GM19240 (cell line): ENCODE data around the gene SIMC1.

Experiments
- DNase-seq: peaks from one replicate; pipeline ENCODE4 v3.0.0; 2011; ENCODE audit warnings: low spot score; ENCODE audit not compliant: insufficient read length

The SIMC1 gene

DNA sequence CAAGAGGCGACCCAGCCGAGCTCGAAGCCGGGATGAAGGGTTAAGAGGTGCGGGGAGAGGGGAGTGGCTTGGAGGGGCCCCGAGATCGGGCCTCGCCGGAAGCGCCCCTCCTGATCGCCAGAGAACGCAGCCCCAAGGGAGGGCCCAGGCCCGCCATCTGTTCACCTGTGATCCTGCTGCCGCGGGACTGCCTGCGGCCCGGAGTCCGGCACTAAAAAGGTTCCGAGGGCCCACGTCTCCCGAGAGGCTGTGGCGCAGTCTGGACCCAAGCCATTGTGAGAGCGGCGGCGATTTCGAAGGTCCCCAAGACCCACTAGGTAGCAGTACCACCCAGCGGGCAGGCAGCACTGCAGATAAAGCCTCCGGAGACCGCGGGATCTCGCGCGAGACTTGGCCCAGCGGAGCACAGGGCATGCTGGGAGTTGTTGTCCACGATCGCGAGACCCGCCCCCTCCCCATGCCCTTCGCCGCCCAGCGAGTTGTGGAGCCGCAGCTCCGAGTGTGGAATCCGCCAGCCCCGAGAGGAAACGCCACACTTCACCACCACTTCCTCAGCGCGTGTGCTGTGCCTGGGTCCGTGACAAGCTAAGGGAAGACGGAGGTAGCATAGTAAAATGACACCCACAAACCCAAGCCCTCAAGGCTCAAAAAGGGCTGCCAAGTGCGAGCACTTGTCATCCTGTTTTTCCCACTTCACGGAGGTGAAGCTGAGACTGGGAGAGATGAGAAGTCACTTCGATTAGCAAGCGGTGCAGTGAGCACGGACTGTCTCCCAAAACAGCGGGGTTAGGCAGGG, 123.4 kb downstream of the SIMC1 start, which contains the start of gene KIAA1191:
Gene KIAA1191, minus strand, starts transcription at position 328 of the 796 bp plus-strand sequence. CDS start 2,256 bp downstream, outside the sequence.
- peak; percentile 87 for DNase-seq

DNA sequence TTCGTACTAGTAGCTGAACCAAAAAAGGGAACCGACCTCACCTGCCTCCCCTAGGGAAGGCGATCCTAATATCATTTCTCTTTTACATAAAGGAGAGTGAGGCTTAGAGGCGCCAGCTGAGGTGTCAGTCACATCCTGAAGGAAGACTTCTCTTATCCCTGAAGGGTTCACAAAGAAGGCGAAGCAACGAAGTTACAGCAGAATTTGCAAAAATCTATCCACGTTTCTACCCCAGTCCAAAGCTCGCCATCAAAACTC, 123.9 kb downstream of the SIMC1 start:
- no peak for DNase-seq

- no peak for DNase-seq
Measured at GRCh38 chr5:176364765-176365350, 126.6 kb downstream of the SIMC1 start.

GRCh38 chr5:176365351-176366231, 127.4 kb downstream of the SIMC1 start, which contains the start of gene ARL10:
Gene ARL10 (plus strand): TSS chr5:176365487. CDS start chr5:176365564, 77 bp downstream.
- DNase-seq = no peak

- DNase-seq = no peak
Measured at GRCh38 chr5:176366232-176366894, 128.1 kb downstream of the SIMC1 start.

GRCh38 chr5:176368726-176369125, 130.5 kb downstream of the SIMC1 start:
- DNase-seq = no peak

GRCh38 chr5:176369934-176370711, 131.9 kb downstream of the SIMC1 start:
- DNase-seq = no peak

DNA sequence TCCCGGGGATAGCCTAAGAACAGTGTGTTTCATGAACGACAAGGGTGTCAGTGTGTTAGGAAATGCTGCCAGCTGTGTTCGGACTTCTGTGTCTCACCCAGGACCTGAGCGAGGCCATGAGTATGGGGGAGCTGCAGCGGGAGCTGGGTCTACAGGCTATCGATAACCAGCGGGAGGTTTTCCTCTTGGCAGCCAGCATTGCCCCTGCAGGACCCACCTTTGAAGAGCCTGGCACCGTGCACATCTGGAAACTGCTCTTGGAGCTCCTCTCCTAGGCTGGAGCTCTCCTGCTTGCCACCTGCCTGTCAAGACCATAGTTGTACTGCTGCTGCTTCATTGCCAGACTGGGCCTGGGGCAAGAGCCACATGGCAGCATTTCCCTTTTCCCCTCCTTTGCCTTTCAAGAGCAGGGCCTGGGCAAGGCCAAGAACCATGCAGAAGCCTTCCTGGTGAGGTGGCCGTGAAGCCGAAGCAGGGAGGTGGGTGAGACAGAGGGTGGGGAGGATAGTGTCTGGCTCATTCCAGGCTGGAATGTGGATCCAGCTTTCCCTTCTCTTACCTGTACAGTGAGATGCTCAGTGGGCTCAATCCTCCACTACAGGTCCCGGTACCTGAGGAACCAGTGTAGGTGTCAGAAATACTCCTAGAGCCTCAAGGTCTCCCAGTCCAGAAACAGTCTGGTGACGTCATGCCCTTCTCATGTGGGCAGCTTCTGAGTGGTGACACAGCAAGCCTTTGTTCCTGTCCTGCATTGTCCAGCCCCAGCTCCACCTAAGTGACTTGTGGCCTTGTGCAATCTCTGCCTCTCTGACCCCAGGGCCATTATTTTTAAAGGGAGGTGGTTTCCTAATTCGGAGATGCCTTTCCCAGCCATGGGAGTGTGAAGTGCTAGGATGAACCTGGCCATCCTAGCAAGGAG, 133.7 kb downstream of the SIMC1 start:
- no peak for DNase-seq

DNA sequence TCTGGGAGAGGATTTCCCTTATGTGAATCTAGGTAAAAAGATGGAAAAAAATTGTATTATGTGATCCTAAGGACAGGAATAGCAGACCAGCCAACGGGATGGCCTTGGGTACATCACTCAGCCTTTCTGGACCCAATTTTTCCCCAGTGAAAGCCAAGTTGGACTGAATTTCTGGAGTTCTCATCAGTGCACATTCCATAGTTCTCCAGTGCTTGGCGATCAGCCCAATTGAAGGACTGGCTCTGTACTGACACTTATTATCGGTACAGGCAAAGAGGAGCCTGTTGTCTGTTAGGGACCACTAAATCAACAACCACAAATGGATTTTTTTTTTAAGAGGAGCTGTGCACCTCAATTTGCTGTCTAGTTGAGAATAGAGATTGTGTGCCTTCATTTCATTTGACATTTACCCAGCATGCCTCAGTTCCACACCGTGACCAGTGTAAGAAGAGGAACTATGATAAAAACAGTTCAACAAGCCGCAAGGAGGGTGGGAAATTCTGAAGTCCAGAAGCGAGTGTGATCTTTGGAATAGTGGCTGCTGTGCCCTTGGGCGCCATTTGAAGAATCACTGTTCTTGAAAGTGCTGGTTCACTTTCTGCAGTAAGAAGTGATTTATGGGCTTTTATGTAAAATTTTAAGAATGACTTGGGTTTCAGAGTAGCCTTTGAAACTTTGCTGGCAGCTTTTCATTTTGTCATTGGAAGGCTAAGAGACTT, 135.0 kb downstream of the SIMC1 start:
- no peak for DNase-seq

- no peak for DNase-seq
Measured at GRCh38 chr5:176379881-176380280, 141.7 kb downstream of the SIMC1 start.

DNA sequence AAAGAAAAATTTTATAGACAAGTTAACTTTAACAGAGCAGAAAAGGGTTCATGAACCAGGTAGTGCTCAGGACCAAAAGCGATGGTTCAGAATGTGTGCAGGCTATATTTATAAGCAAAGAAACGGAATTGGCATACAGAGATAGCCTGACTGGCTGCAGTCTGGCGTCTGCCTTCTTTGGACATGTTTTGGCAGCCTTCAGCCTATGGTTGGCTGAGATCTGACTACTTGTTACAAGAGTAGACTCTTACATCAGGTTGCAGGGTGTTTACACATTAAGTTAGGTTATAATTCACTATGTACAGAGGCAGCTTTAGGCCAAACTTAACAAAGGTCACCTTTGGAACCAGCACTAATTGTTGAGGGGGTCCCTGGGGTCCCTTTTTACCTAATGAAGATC, 143.2 kb downstream of the SIMC1 start:
- DNase-seq = no peak

DNA sequence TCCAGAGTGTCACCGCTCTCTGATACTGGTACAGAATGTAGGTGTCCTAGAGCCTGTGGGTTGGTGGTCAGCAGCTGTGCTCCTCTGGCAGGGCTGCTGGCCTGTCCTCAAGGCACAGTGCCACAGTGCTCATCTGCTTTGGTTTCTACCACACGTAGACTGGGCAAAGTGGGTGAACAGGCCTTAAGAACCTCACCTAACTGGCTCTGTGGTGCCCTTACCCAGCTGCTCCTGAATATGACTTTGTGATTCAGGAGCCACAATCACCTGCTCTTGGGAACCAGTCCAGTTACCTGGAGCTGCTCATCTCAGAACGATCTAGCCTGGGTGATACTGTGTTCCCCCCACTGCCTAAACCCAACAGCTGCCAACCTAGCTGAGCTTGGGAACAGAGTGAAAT, 143.8 kb downstream of the SIMC1 start:
- DNase-seq = no peak

GRCh38 chr5:176382721-176383120, 144.5 kb downstream of the SIMC1 start:
- DNase-seq = no peak

- DNase-seq = no peak
Measured at GRCh38 chr5:176383248-176383905, 145.2 kb downstream of the SIMC1 start.

GRCh38 chr5:176383961-176384360, 145.7 kb downstream of the SIMC1 start:
- no peak for DNase-seq

GRCh38 chr5:176384366-176384930, 146.2 kb downstream of the SIMC1 start:
- no peak for DNase-seq

GRCh38 chr5:176384991-176385390, 146.8 kb downstream of the SIMC1 start:
- DNase-seq = no peak

- no peak for DNase-seq
Measured at GRCh38 chr5:176386491-176386890, 148.3 kb downstream of the SIMC1 start.
